GM21737 (cell line): Measurements from ENCODE around the gene INSR.
"Not testable (repeated sequence)": the region's sequence is repeated elsewhere in the genome, so short reads cannot be mapped to it uniquely, and the experiment has no call there.

ENCODE experiments used
- ATAC-seq: cut with Tn5 transposase; IDR thresholded peaks from one replicate; pipeline ENCODE4 v1.9.1; 2021; ENCODE audit warnings: mild to moderate bottlenecking, moderate library complexity; ENCODE audit not compliant: unreplicated experiment

Gene INSR

DNA sequence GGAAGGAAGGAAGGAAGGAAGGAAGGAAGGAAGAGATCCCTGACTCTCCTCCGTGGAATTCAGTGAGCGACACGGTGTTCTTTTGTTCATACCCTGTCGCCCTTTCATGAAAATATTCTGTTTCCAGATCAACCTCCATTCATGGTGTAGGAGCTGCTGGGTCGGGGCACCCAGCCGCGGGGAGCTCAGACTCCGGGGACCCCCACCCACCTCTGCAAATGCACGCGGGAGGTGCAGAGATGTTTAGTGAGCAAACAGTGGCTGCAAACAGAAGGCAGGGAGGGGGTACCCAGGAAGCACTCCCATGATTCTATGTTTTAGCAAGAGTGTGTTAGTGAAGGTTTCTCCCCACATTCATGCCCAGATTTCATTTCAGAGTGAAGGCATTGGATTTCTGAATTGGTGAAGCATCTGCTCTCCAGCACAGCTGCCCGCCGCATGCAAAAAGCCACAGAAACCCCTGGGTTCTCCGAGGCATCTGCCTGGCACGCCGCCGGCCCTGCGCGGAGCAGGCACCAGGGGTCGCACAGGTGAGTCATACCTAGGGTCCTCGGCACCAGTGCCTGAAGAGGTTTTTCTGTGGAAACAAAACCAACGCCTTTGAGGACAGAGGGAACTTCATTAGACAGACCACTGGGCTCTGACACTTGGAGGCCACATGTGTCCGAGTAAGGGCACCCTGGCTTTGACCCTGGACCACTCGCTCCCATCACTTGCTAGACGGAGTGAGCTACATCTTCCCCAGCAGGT lies 144.1 kb downstream of the INSR start:
- ATAC-seq = no peak

DNA sequence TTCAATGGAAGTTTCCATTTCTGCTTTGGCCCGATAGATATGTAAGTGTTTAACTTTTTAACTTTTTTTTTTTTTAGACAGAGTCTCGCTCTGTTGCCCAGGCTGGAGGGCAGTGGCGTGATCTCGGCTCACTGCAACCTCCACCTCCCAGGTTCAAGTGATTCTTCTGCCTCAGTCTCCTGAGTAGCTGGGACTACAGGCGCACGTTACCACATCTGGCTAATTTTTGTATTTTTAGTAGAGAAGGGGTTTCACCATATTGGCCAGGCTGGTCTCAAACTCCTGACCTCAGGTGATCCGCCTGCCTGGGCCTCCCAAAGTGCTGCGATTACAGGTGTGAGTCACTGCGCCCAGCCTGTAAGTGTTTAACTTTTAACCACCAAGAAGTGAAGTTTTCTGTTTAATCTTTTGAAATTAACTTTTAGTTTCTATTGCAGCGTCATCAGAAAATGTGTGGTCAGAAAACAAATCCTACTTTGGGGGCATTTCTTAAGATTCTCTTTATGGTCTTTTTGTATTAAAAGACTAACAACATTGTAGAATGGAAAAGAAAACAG lies 147.0 kb downstream of the INSR start:
- not testable (repeated sequence) for ATAC-seq

DNA sequence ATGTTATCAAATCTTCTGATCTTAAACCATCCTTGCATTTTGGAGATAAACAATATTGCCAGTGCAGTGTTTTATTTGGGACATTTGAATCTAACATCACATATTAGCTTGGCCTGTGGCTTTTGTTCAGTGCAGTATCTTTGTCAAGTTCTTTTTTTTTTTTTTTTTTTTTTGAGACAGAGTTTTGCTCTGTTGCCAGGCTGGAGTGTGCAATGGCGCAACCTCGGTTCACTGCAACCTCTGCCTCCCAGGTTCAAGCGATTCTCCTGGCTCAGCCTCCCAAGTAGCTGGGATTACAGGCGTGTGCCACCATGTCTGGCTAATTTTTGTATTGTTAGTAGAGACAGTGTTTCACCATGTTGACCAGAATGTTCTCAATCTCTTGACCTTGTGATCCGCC lies 148.1 kb downstream of the INSR start:
- not testable (repeated sequence) for ATAC-seq

DNA sequence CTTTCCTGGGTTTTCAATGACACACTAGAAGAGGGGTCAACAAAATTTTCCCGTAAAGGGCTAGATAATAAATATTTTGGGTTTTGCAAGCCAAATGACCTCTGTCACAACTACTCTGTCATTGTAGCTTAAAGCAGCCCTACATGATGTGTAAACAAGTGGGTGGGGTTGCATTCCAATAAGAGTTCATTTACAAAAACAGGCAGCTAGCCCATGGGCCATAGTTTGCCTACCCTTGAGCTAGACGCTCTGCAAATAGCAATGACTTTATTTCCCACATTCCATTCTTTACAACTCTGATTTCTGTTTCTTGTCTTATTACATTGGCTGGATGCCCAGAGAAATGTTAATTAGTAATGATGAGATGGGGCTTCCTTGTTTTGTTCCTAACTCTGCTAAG lies 148.7 kb downstream of the INSR start:
- no peak for ATAC-seq

DNA sequence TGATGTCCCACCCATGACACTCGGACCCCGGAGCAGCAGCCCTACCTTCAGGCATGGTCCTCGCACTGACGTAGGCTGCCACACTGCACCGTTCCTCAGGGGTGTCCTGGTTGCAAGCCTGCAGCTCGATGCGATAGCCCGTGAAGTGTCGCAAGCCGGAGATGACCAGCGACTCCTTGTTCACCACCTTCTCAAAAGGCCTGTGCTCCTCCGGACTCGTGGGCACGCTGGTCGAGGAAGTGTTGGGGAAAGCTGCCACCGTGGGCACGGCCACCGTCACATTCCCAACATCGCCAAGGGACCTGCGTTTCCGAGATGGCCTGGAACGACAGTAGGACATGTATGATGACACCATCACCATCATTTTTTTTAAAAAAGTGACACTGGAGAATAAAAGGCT lies 151.4 kb downstream of the INSR start:
- no peak for ATAC-seq

DNA sequence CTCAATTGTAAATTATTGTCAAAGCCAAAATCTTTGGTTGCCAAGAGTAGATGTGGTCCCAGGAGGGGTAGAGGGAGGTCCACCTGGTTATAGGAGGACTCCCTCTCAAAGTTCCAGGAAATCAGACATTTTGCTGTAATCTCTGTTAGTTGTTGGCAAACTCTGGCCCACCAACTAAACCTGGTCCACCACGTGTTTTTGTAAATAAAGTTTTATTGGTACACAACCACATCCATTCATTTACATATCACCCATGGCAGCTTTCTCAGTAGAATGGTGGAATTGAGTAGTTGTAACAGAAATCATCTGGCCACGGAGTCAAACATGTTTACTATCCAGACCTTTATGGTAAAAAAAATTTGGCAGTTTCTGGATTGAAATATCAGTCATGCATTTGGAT lies 154.1 kb downstream of the INSR start:
- ATAC-seq = no peak

DNA sequence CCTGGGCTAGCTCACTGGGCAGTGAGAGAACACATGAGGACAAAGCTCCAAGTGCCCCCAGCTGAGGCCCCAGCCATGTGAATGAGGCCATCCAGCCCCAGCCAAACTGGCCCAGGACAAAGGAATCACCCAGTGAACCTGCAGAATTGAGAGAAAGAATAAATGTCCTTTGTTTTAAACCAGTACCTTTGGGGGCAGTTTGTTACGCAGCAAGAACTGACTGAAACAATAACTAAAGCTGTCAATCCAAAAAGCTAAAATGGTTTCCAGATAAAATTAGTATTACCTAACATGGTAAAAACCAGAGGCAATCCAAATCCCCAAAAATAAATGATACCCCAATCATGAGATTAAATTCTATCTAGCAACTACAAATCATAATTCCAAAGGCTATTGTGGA lies 155.1 kb downstream of the INSR start:
- no peak for ATAC-seq

DNA sequence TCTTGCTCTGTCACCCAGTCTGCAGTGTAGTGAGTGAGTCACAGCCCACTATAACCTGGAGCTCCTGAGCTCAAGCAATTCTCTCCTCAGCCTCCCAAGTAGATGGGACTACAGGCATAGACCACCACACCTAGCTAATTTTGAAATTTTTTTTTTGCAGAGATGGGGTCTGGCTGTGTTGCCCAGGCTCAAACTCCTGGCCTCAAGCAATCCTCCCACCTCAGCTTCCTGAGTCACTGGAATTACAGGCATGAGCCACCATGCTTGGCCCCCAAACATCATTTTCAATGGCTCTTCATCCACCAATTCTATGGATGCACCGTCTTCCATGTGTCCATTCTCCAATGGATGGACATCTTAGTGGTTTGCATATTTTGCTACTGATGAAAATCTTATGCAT lies 155.8 kb downstream of the INSR start:
- ATAC-seq = no peak

DNA sequence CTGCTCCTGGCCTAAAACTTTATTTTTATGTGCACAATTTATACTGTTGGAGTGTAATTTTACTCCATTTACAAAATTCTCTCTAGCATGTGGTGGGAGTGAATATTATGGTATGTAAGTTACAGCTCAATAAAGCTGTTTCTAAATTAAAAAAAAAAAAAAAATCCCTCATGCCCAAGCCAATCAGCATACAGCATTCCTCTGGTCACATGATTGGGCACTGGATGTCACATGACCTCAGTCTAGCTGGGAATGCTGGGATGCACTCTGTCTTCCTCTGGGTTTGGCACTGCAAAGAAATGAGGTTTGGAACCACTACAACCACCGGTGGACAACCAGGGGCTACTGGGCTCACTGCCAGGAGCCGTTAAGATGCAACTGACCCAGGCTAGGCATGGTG lies 157.1 kb downstream of the INSR start:
- ATAC-seq = no peak

DNA sequence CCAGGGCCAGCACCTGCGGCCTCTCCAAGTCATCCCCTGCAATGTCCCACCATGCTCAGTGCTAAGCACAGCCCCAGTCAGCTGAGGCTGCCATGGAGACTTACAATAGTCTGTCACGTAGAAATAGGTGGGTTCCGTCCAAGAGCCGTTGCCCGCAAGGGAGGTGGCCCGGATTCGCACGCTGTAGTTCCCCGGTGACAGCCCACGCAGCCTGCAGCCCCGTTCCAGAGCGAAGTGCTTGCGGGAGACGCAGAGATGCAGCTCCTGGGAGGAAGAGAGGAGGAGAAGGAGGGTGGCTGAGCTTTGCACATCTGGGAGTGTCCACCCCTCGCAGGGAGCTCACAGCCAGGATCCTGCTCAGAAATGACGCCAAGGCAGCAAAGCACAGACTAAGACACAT lies 162.2 kb downstream of the INSR start:
- ATAC-seq = no peak

DNA sequence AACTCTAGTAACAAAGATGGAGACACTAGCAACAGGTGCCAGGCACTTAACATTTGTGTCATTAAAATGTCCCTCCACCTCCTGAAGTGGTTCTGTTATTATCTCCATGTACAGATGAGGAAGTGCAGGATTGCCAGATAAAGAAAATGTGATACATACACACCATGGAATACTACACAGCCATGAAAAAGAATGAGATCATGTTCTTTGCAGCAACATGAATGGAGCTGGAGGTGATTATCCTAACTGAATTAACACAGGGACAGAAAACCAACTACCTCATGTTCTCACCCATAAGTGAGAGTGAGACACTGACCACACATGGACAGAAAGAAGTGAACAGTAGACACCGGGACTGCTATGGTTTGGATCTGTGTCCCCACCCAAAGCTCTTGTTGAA lies 164.2 kb downstream of the INSR start:
- no peak for ATAC-seq

DNA sequence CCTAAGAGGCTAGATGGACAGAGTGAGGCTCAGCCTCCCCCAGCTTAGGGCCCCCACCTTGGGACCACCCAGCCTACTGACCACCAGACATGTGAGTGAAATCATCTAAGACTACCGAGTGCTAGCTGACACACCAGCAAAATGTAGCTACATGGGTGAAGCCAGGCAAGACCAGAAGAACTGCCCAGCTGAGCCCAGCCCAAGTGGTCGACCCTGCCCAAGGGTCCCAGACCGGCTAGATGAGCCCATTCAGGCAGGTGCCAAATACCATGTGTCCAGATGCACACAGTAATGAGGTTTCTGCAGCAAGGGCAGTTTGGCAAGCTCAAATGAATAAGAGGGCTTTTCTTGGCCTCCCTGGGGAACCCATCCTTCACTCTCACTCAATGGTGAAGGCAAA lies 168.1 kb downstream of the INSR start:
- ATAC-seq = no peak

DNA sequence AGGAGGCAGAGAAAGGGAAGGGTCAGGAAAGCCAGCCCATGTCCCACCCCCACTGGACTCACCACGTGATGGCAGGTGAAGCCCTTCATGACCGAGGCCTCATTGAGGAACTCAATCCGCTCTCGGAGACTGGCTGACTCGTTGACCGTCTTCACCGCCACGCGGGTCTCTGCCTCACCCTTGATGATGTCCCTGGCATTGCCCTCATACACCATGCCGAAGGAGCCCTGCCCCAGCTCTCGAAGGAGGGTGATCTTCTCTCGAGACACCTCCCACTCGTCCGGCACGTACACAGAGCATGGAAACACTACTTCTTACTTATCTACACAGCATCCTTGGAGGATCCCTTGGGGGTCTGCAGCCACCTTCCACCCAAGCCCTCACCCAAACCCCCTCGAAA lies 169.0 kb downstream of the INSR start:
- ATAC-seq = no peak

DNA sequence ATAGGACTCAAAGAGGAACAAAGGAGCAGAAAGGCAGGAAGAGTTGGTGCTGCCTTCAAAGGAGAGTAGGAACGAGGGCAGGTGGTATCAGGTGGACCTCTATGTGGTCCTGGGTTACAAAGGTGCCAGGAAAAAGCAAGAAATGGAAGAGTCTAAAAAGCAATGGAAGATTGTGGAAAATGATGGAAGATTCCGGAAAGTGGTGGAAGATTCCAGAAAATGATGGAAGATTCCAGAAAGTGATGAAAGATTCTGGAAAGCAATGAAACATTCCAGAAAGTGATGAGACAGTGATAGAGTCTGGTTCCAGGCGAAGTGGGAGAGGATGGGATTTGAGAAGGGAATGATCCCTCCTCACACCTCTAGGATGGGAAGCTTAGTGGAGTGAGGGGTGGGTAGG lies 169.4 kb downstream of the INSR start:
- no peak for ATAC-seq

DNA sequence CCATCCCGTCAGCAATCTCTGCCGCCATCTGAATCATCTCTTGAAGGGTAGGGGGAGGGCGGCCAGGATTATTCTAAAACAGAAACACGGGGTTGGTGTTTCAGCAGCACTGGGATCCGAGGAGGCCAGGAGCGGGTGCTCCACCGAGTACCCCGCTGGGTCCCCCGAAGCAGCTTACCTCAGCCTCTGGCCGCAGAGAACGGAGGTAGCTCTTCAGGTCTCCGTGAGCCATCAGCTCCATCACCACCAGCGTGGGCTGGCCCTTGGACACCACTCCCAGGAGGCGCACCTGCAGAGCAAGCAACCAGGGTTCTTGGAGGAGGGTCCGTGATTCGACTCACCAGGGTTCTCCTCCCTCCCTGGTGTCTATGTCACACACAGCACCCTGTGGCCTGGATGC lies 171.5 kb downstream of the INSR start:
- ATAC-seq = no peak

DNA sequence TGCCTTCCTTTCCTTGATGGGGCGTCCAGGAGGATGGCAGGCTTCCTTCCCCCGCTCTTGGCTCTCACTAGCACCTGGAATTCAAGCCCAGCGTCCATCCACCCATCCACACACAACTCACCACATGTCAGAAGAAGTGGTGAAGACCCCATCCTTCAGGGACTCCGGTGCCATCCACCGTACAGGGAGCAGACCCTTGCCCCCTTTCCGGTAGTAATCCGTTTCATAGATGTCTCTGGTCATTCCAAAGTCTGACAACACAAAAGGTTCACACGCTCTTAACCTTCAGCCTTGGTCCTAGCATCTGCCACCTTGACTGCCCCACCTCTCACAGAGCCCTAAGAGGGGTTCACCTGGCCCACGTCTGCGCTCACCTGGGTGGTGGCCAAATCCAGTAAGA lies 173.7 kb downstream of the INSR start:
- no peak for ATAC-seq

DNA sequence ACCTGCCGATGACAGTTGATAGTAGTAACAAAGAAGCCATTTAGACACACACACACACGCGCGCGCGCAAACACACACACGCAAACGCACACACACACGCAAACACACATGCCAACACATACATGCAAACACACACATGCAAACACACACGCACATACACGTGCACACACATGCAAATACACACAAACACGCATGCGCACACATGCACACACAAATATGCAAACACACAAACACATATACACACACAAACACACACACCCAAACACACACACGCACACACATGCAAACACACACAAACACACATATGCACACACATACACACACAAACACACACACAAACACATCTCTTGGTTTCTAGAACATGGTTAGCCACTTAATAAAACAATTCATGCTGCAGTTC lies 174.6 kb downstream of the INSR start:
- no peak for ATAC-seq

DNA sequence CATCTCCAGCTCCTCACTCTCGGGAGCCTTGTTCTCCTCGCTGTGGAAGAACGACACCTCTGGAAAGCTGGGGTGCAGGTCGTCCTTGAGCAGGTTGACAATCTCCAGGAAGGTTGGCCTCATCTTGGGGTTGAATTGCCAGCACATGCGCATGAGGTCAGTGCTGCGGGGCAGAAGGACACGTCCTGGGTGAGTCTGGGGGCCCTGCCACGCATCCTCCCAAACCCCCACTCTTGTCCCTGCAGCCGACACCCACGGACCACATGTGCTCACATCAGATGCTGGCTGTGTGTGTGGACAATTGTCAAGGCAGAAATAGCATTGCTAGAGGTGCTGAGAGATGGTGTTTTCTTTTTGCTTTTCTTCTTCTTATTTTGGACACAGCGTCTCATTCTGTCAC lies 177.0 kb downstream of the INSR start:
- no peak for ATAC-seq

DNA sequence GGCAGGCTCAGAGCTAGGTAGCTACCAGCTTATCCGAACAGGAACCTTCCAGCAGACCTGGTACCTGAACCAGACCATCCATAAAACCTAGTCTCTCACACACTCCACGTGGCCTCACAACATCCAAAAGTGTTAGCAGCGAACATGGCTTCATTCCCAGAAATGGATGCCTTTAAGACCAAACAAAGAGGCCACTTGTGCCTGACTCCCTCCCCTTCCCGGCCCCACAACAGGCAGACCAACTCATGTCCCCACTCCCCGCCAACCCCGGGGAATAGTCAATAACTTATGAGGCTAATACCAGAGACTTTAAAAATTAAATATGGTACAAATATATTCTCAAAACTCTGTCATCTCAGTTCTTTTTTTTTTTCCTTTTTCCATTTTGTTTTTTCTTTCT lies 178.5 kb downstream of the INSR start:
- ATAC-seq = no peak

DNA sequence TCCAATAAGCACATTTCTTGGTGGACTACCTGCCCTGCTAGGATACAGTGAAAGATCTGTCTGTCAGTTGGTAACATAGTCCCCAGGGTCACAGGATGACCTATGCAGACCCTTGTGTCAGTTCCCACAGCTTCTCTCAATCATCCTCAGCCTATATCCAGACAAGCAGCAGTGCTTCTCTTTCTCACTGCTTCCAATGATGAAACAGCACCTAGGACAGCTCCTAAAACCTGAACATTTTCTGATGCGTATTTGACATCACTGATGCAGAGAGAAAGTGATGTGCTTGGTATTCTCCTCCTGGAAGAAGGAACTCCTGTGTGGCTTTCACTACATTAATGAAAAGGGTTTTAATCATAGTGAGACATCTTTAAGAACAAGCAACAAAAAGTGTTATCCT lies 181.0 kb downstream of the INSR start:
- ATAC-seq = no peak

DNA sequence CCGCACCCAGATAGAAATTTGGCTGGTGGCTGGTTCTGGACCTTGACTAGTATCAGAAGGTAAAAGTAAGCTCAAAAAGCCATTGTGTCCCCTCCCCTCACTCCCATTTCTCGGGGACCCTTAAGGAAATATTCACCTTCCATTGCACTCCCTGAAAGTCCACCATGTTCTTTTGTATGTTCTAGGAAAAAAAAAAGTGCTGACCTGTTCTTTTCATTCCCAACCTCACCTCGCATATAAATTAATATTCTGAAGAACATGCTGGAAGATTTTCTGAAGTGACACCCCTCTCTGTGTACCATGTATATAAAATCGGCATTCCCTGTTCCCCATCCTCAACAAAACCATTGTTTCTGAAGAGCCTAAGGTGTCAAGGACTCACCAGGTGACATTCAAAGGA lies 181.5 kb downstream of the INSR start:
- ATAC-seq = no peak

DNA sequence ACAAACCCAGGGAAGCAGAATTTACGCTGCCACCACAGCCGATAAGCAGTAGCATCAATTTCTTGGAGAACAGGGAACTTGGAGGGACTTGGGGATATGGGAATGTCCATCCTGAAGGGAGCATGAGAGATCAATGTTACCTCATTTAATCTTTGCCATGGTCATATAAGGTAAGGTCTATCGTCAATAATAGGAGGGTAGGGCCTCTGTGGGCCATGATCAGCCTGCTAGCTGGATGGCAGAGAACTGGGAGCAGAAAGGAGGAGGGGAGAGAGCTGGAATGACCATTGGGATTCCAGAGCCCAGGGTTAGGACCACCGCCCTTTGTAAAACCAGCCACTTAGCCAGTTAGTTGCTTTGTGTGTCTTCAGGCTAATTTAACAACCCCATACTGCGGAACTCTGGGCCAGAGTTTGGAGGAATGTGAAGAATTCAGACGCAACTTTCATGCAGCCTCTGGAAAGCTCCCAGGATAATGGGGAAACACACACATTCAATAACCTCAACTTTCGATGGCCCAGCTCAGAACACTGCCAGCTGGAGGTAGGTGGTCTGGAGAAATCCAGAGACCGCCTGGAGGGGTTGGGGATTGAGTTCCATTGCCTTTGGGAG lies 184.4 kb downstream of the INSR start:
- ATAC-seq = no peak
